D721Med (cell line): ENCODE data around the gene PITPNB.

Source experiments
- DNase-seq: peaks from one replicate; pipeline ENCODE4 v3.0.0; 2011; ENCODE audit warnings: low spot score; ENCODE audit not compliant: insufficient read length
- FAIRE-seq: peaks from 2 replicates; lab custom pipeline; 2011; peaks lifted over from hg19 to GRCh38; lab: Jason Lieb, UNC
- TF ChIP-seq, protein P1 (sequence below): IDR thresholded peaks from 2 replicates; pipeline ENCODE4 v1.5.1; 2012; ENCODE audit warnings: mild to moderate bottlenecking, control low read depth; ENCODE audit not compliant: insufficient read depth; ENCODE audit errors: missing control alignments

PITPNB gene

DNA sequence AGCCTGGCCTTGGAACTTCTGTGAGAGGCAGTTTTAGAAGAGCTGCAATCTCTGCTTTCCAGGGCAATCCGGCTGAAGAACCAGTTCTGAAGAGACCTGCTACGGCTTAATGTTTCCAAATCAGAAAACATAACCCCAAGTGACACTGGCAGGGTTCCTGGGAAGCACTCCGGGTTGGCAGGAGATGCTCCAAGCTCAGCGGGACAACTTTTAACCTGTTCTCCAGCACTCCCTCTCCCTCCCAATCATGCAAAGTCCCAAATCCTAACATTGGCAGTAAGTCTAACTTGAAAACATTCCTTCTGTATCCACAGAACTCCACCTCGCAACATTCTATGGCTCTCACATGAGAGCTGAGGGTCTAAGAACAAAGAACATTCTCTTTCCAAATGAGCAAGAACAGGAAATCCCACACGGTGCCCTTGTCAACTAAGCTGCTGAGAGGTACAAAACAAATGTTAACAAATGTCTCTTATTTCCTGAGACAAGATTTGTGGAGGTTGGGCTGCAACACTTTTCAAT, 69.0 kb downstream of the PITPNB start:
- FAIRE-seq = no peak
- TF ChIP-seq, protein P1, sequence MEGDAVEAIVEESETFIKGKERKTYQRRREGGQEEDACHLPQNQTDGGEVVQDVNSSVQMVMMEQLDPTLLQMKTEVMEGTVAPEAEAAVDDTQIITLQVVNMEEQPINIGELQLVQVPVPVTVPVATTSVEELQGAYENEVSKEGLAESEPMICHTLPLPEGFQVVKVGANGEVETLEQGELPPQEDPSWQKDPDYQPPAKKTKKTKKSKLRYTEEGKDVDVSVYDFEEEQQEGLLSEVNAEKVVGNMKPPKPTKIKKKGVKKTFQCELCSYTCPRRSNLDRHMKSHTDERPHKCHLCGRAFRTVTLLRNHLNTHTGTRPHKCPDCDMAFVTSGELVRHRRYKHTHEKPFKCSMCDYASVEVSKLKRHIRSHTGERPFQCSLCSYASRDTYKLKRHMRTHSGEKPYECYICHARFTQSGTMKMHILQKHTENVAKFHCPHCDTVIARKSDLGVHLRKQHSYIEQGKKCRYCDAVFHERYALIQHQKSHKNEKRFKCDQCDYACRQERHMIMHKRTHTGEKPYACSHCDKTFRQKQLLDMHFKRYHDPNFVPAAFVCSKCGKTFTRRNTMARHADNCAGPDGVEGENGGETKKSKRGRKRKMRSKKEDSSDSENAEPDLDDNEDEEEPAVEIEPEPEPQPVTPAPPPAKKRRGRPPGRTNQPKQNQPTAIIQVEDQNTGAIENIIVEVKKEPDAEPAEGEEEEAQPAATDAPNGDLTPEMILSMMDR = no peak
- DNase-seq = no peak

- TF ChIP-seq, protein P1 = no peak
- FAIRE-seq (no peak), DNase-seq (no peak)
These were observed 71.1 kb downstream of the PITPNB start for GRCh38 chr22:27848005-27848404.

GRCh38 chr22:27846910-27847309, 72.1 kb downstream of the PITPNB start:
- no peak for DNase-seq
- no peak for FAIRE-seq
- TF ChIP-seq, protein P1 = no peak

DNA sequence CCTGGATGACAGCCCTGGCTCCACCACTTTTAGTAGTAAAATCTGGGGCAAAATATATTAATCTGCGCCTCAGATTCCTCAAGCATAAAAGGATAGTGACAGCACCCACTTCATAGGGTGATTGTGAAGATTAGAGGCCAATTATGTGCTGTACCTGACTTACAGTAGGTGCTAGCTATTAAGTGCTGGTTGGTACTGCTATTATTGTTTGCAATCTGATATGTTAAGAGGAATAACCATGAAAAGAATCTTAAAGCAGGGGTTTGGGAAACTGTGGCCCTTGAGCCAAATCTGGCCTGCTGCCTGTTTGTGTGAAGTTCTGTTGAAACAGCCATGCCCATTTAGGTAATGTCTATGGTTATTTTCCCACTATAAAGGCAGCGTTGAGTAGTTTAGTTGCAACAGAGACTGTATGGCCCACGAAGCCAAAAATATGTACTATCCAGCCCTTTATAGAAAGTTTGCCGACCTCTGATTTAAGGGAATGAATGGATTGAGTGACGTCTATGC, 72.8 kb downstream of the PITPNB start:
- TF ChIP-seq, protein P1 = no peak
- FAIRE-seq (no peak), DNase-seq (no peak)

DNA sequence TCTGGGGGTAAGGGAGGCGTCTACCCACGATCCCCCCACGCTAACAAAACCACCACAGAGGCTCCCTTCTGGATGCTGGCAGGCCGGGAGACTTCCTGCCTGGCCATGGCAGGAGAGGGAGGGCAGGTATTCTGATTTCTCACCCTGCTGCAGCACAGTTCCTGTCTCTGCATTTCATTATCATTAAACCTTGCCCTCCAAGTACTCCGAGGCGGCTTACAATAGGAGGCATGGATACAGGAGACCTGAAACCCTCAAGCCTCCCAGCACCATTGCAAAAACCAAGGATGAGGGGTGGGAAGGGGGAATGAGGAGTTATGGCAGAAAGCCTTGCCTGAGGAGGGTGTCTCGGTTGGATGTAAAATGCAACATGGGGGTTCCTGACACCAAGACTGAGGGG, 73.4 kb downstream of the PITPNB start:
- TF ChIP-seq, protein P1 = no peak

GRCh38 chr22:27844656-27845591, 74.1 kb downstream of the PITPNB start:
- FAIRE-seq (no peak), DNase-seq (no peak)
- TF ChIP-seq, protein P1 = no peak

More for the DNA sequence above, 73.4 kb downstream of the PITPNB start:
- FAIRE-seq (no peak), DNase-seq (no peak)
